HepG2 (cell line): ENCODE measurements around the gene FKBP1A. TPM values are rescaled to one million over a fixed set of nuclear protein-coding genes. Genes with fewer than 3 reads are reported as not detected.
A peak's percentile ranks its signal among the peaks of the same experiment; 100 is the strongest.

ENCODE experiments used
- CEBPG ChIP-seq: IDR thresholded peaks from 2 replicates; pipeline ENCODE4 v1.6.1; 2016
- CHCHD3 ChIP-seq: sonication (generic); formaldehyde crosslinking; IDR thresholded peaks from 2 replicates; pipeline ENCODE4 v1.8.0; 2022; ENCODE audit warnings: mild to moderate bottlenecking, missing genetic modification reagents, moderate library complexity
- DNMT1 ChIP-seq: sonication (generic); formaldehyde crosslinking; IDR thresholded peaks from 2 replicates; pipeline ENCODE4 v1.5.1; 2020; ENCODE audit warnings: mild to moderate bottlenecking, missing genetic modification reagents
- EHMT2 ChIP-seq: fragments of 200-600 bp; sonication (generic); IDR thresholded peaks from 2 replicates; pipeline ENCODE4 v1.7.0; 2017; ENCODE audit warnings: antibody characterized with exemption, low read depth, low read length, borderline replicate concordance
- NCOA2 ChIP-seq: sonication (generic); formaldehyde crosslinking; IDR thresholded peaks from 2 replicates; pipeline ENCODE4 v1.8.0; 2022; ENCODE audit warnings: inconsistent platforms
- NFIB ChIP-seq: sonication (generic); formaldehyde crosslinking; IDR thresholded peaks from 2 replicates; pipeline ENCODE4 v1.9.0; 2021; ENCODE audit warnings: missing genetic modification reagents, mild to moderate bottlenecking, borderline replicate concordance
- NFIC ChIP-seq: IDR thresholded peaks from 2 replicates; pipeline ENCODE4 v1.6.1; 2012; ENCODE audit warnings: mild to moderate bottlenecking, low read length, inconsistent platforms
- NFRKB ChIP-seq: fragments of 450-650 bp; IDR thresholded peaks from 2 replicates; pipeline ENCODE4 v1.6.1; 2017
- ONECUT2 ChIP-seq: sonication (generic); formaldehyde crosslinking; IDR thresholded peaks from 2 replicates; pipeline ENCODE4 v1.4.0; 2020; ENCODE audit warnings: missing genetic modification reagents
- RBFOX2 ChIP-seq: fragments of 200-400 bp; formaldehyde crosslinking; IDR thresholded peaks from 2 replicates; pipeline ENCODE4 v1.6.1; 2017; ENCODE audit warnings: low read depth, mild to moderate bottlenecking, low read length
- REPIN1 ChIP-seq: sonication (generic); formaldehyde crosslinking; IDR thresholded peaks from 2 replicates; pipeline ENCODE4 v1.8.0; 2022; ENCODE audit warnings: missing genetic modification reagents, low read depth, mild to moderate bottlenecking, borderline replicate concordance
- RNF2 ChIP-seq: fragments of 450-650 bp; conservative IDR thresholded peaks from 2 replicates; pipeline ENCODE4 v1.6.1; 2016; ENCODE audit warnings: low read depth
- SALL2 ChIP-seq: sonication (generic); formaldehyde crosslinking; IDR thresholded peaks from 2 replicates; pipeline ENCODE4 v1.8.1; 2023; ENCODE audit warnings: mild to moderate bottlenecking, missing genetic modification reagents, inconsistent platforms
- SMYD3 ChIP-seq: sonication (generic); formaldehyde crosslinking; IDR thresholded peaks from 2 replicates; pipeline ENCODE4 v1.8.1; 2023; ENCODE audit warnings: mild to moderate bottlenecking, missing genetic modification reagents
- SNAPC2 ChIP-seq: sonication (generic); formaldehyde crosslinking; IDR thresholded peaks from 2 replicates; pipeline ENCODE4 v1.8.1; 2022; ENCODE audit warnings: mild to moderate bottlenecking, missing genetic modification reagents
- TBL1XR1 ChIP-seq: fragments of 150-350 bp; IDR thresholded peaks from 2 replicates; pipeline ENCODE4 v1.6.1; 2014; ENCODE audit warnings: borderline replicate concordance, low read length; ENCODE audit not compliant: partially characterized antibody
- ZBTB7B ChIP-seq: sonication (generic); formaldehyde crosslinking; IDR thresholded peaks from 2 replicates; pipeline ENCODE4 v1.4.0; 2020; ENCODE audit warnings: missing genetic modification reagents
- ZFP41 ChIP-seq: sonication (generic); formaldehyde crosslinking; IDR thresholded peaks from 2 replicates; pipeline ENCODE4 v1.4.0; 2020; ENCODE audit warnings: mild to moderate bottlenecking, missing genetic modification reagents, borderline replicate concordance
- ZNF10 ChIP-seq: sonication (generic); formaldehyde crosslinking; IDR thresholded peaks from 2 replicates; pipeline ENCODE4 v1.4.0; 2020; ENCODE audit warnings: mild to moderate bottlenecking, low read depth, missing genetic modification reagents, borderline replicate concordance
- ZNF564 ChIP-seq: sonication (generic); formaldehyde crosslinking; IDR thresholded peaks from 2 replicates; pipeline ENCODE4 v1.8.1; 2023; ENCODE audit warnings: mild to moderate bottlenecking, missing genetic modification reagents
- ZNF616 ChIP-seq: sonication (generic); formaldehyde crosslinking; IDR thresholded peaks from 2 replicates; pipeline ENCODE4 v1.5.0; 2020; ENCODE audit warnings: low read depth, mild to moderate bottlenecking, missing genetic modification reagents
- polyA plus RNA-seq, 8 experiments: library from polyadenylated mRNA; depleted of rRNA in 3 of 8; stranded (reverse) in 7 of 8; unstranded in 1 of 8; fragments of >200 nt; fragmentation: Illumina TruSeq in 4 of 8; extraction: Trizol in 4 of 8; gene quantifications; 2 replicates each; pipeline versions ENCODE4 v1.2.1 to v1.2.3, GENCODE V29; 2011 to 2016; ENCODE audit warnings: low read depth in 4 of 8, missing spikeins in 1 of 8, mixed read lengths in 1 of 8; ENCODE audit not compliant: insufficient read depth in 1 of 8
- total RNA-seq, 5 experiments: library from RNA; depleted of rRNA; stranded (reverse); fragments of >200 nt; fragmentation: Illumina TruSeq; extraction: Trizol; gene quantifications; 2 replicates each; pipeline ENCODE4 v1.2.3, GENCODE V29; 2016; ENCODE audit warnings: low read depth in 1 of 5
- TF ChIP-seq, protein P1 (sequence below): sonication (generic); formaldehyde crosslinking; IDR thresholded peaks from 2 replicates; pipeline ENCODE4; 2020; ENCODE audit warnings: missing genetic modification reagents, mild to moderate bottlenecking, borderline replicate concordance
- TF ChIP-seq, protein P2 (sequence below): sonication (generic); formaldehyde crosslinking; IDR thresholded peaks from 2 replicates; pipeline ENCODE4 v1.9.0; 2022; ENCODE audit warnings: low read depth, missing genetic modification reagents
- TF ChIP-seq, protein P3 (sequence below): sonication (generic); formaldehyde crosslinking; IDR thresholded peaks from 2 replicates; pipeline ENCODE4 v1.5.1; 2020; ENCODE audit warnings: missing genetic modification reagents, mild to moderate bottlenecking, borderline replicate concordance
- TF ChIP-seq, protein P4 (sequence below): IDR thresholded peaks from 2 replicates; pipeline ENCODE4 v1.6.1; 2012; ENCODE audit warnings: inconsistent platforms

The FKBP1A gene
- total and polyA plus RNA-seq, 2 of the 13 experiments (the other 11 are each of a cell fraction or from before 2014, with no cell fraction given): 119 to 468 TPM

DNA sequence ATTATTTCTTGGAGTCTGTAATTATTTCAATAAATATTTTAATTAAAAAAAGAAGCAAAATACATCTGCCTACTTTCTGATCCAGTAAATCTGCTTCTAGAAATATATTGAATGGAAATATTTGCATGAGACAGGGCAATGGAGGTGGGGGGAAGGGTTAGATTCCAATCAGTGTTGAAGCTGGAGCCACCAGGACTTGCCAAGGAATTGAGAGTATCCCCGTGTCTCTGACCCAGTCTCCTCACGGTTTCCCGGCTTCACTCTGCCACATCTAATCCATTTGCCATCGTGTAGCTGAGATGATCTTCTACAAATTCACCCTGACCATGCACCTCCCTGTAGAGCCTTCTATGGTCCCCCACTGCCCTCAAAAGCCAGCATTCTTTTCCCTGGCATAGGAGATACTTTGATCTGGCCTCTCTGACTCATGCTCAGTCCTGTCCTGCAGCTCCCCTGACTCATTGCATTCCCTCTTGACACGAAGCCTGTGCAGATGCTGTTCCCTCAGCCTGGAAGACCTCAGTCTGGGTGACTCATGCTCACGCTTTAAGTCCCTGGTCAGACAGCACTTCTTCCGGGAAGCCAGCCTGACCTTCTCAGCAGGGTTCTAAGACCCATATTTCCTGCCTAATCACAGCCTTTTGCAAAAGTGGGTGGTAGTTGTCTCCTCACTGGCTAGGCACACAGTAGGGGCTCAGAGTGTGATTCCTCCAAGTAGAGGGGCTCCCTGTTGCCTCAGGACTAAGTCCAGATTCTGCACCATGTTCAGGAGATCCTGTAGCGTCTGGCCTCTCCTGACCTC, 23.0 kb upstream of the FKBP1A start (continued):
- TF ChIP-seq, protein P1, sequence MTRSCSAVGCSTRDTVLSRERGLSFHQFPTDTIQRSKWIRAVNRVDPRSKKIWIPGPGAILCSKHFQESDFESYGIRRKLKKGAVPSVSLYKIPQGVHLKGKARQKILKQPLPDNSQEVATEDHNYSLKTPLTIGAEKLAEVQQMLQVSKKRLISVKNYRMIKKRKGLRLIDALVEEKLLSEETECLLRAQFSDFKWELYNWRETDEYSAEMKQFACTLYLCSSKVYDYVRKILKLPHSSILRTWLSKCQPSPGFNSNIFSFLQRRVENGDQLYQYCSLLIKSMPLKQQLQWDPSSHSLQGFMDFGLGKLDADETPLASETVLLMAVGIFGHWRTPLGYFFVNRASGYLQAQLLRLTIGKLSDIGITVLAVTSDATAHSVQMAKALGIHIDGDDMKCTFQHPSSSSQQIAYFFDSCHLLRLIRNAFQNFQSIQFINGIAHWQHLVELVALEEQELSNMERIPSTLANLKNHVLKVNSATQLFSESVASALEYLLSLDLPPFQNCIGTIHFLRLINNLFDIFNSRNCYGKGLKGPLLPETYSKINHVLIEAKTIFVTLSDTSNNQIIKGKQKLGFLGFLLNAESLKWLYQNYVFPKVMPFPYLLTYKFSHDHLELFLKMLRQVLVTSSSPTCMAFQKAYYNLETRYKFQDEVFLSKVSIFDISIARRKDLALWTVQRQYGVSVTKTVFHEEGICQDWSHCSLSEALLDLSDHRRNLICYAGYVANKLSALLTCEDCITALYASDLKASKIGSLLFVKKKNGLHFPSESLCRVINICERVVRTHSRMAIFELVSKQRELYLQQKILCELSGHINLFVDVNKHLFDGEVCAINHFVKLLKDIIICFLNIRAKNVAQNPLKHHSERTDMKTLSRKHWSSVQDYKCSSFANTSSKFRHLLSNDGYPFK (CRISPR knock-in tag): no peak
- TF ChIP-seq, protein P2, sequence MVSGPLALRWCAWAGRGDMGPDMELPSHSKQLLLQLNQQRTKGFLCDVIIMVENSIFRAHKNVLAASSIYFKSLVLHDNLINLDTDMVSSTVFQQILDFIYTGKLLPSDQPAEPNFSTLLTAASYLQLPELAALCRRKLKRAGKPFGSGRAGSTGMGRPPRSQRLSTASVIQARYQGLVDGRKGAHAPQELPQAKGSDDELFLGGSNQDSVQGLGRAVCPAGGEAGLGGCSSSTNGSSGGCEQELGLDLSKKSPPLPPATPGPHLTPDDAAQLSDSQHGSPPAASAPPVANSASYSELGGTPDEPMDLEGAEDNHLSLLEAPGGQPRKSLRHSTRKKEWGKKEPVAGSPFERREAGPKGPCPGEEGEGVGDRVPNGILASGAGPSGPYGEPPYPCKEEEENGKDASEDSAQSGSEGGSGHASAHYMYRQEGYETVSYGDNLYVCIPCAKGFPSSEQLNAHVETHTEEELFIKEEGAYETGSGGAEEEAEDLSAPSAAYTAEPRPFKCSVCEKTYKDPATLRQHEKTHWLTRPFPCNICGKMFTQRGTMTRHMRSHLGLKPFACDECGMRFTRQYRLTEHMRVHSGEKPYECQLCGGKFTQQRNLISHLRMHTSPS (CRISPR knock-in tag): peak; percentile 93; the same call in 1 of the 2 replicates
- peak; percentile 46; the same call in 1 of the 2 replicates for TF ChIP-seq NCOA2 (CRISPR knock-in tag)
- no peak for TF ChIP-seq NFRKB
- no peak for TF ChIP-seq RBFOX2
- TF ChIP-seq DNMT1 (CRISPR knock-in tag): no peak
- TF ChIP-seq ZNF616 (CRISPR knock-in tag): no peak
- peak; percentile 86 for TF ChIP-seq RNF2
- TF ChIP-seq ZNF10 (CRISPR knock-in tag): no peak
- TF ChIP-seq CHCHD3: no peak
- no peak; the same call in 1 of the 2 replicates for TF ChIP-seq ZBTB7B (CRISPR knock-in tag)
- no peak for TF ChIP-seq NFIC
- TF ChIP-seq, protein P3, sequence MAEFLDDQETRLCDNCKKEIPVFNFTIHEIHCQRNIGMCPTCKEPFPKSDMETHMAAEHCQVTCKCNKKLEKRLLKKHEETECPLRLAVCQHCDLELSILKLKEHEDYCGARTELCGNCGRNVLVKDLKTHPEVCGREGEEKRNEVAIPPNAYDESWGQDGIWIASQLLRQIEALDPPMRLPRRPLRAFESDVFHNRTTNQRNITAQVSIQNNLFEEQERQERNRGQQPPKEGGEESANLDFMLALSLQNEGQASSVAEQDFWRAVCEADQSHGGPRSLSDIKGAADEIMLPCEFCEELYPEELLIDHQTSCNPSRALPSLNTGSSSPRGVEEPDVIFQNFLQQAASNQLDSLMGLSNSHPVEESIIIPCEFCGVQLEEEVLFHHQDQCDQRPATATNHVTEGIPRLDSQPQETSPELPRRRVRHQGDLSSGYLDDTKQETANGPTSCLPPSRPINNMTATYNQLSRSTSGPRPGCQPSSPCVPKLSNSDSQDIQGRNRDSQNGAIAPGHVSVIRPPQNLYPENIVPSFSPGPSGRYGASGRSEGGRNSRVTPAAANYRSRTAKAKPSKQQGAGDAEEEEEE: no peak
- no peak for TF ChIP-seq ZFP41 (CRISPR knock-in tag)
- TF ChIP-seq REPIN1 (CRISPR knock-in tag): no peak
- peak; percentile 29; the same call in 1 of the 2 replicates for TF ChIP-seq CEBPG (CRISPR knock-in tag)
- TF ChIP-seq, protein P4, sequence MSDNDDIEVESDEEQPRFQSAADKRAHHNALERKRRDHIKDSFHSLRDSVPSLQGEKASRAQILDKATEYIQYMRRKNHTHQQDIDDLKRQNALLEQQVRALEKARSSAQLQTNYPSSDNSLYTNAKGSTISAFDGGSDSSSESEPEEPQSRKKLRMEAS: peak; percentile 63; the same call in 1 of the 2 replicates
- no peak for TF ChIP-seq SMYD3
- no peak for TF ChIP-seq ZNF564 (CRISPR knock-in tag)
- no peak for TF ChIP-seq SNAPC2 (CRISPR knock-in tag)
- no peak for TF ChIP-seq SALL2
- no peak for TF ChIP-seq NFIB (CRISPR knock-in tag)
- TF ChIP-seq EHMT2: no peak
- peak; percentile 81 for TF ChIP-seq TBL1XR1
- TF ChIP-seq ONECUT2 (CRISPR knock-in tag): no peak
